SK-N-SH treated with all-trans-retinoic acid at 6 μM for 48 hours (cell line): ENCODE results near the gene F8.

Experiments
- BACH2 ChIP-seq: fragments of 250-450 bp; sonication (Bioruptor Pico); IDR thresholded peaks from 2 replicates; pipeline ENCODE4 v1.9.0; 2021; ENCODE audit warnings: mild to moderate bottlenecking, borderline replicate concordance
- CSRNP3 ChIP-seq: fragments of 250-450 bp; sonication (Bioruptor Pico); IDR thresholded peaks from 2 replicates; pipeline ENCODE4 v1.5.1; 2021; ENCODE audit warnings: mild to moderate bottlenecking, moderate library complexity
- GLIS3 ChIP-seq: fragments of 250-450 bp; sonication (Bioruptor Pico); IDR thresholded peaks from 2 replicates; pipeline ENCODE4 v1.5.0; 2020; ENCODE audit warnings: mild to moderate bottlenecking, moderate library complexity
- ISL1 ChIP-seq: fragments of 250-450 bp; sonication (Bioruptor Pico); IDR thresholded peaks from 2 replicates; pipeline ENCODE4 v2.1.2; 2022; ENCODE audit warnings: mild to moderate bottlenecking, moderate library complexity
- OSR1 ChIP-seq: fragments of 250-450 bp; sonication (Bioruptor Pico); IDR thresholded peaks from 2 replicates; pipeline ENCODE4 v1.8.0; 2022; ENCODE audit warnings: moderate library complexity, mild to moderate bottlenecking, inconsistent platforms
- PATZ1 ChIP-seq: fragments of 250-450 bp; sonication (Bioruptor Pico); IDR thresholded peaks from 2 replicates; pipeline ENCODE4 v1.8.0; 2020; ENCODE audit warnings: mild to moderate bottlenecking, moderate library complexity, borderline replicate concordance
- POU6F1 ChIP-seq: fragments of 250-450 bp; sonication (Bioruptor Pico); IDR thresholded peaks from 2 replicates; pipeline ENCODE4 v1.8.0; 2021; ENCODE audit warnings: low read depth, mild to moderate bottlenecking, moderate library complexity, borderline replicate concordance
- RARB ChIP-seq: fragments of 250-450 bp; sonication (Bioruptor Pico); IDR thresholded peaks from 2 replicates; pipeline ENCODE4 v1.8.0; 2021; ENCODE audit warnings: mild to moderate bottlenecking, moderate library complexity
- SNAI2 ChIP-seq: fragments of 250-450 bp; sonication (Bioruptor Pico); IDR thresholded peaks from 2 replicates; pipeline ENCODE4 v1.5.0; 2020; ENCODE audit warnings: mild to moderate bottlenecking, moderate library complexity
- TCF4 ChIP-seq: fragments of 250-450 bp; sonication (Bioruptor Pico); IDR thresholded peaks from 2 replicates; pipeline ENCODE4 v1.8.0; 2021; ENCODE audit warnings: mild to moderate bottlenecking, moderate library complexity, borderline replicate concordance
- TOX ChIP-seq: fragments of 250-450 bp; sonication (Bioruptor Pico); IDR thresholded peaks from 2 replicates; pipeline ENCODE4 v1.8.0; 2021; ENCODE audit warnings: mild to moderate bottlenecking, moderate library complexity, borderline replicate concordance
- ZFP3 ChIP-seq: fragments of 250-450 bp; sonication (Bioruptor Pico); IDR thresholded peaks from 2 replicates; pipeline ENCODE4 v1.5.0; 2020; ENCODE audit warnings: mild to moderate bottlenecking, moderate library complexity
- ZFP30 ChIP-seq: fragments of 450-650 bp; formaldehyde crosslinking; IDR thresholded peaks from 2 replicates; pipeline ENCODE4 v1.5.0; 2022; ENCODE audit warnings: mild to moderate bottlenecking, moderate library complexity
- TF ChIP-seq, protein P1 (sequence below): fragments of 250-450 bp; sonication (Bioruptor Pico); IDR thresholded peaks from 2 replicates; pipeline ENCODE4 v1.5.1; 2020; ENCODE audit warnings: low read depth, mild to moderate bottlenecking, moderate library complexity

DNA sequence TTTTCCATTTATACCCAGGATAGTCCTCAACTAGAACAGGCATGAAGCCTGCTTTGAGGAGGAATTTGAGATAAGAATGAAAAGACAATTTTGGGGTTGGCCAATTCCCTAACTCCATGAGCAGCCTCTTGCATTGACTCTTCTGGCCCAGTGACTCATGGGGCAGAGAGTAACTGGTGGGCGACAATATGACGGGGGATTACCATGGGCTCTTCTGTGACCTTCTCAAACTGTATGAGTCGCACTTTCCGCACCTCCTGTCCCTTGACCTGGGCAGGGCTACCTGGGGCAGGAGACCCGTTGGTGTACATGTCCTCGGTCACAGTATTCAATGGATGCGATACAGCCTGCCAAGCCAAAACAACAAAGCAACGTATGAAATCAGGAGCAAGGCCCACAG is 230.6 kb downstream of the F8 start:
- TF ChIP-seq RARB (CRISPR knock-in tag) (no peak), OSR1 (CRISPR knock-in tag) (no peak), GLIS3 (CRISPR knock-in tag) (no peak), TOX (no peak), PATZ1 (CRISPR knock-in tag) (no peak), TCF4 (CRISPR knock-in tag) (no peak), ZFP3 (CRISPR knock-in tag) (no peak), SNAI2 (CRISPR knock-in tag) (no peak), ISL1 (CRISPR knock-in tag) (no peak), POU6F1 (CRISPR knock-in tag) (no peak), ZFP30 (CRISPR knock-in tag) (no peak), BACH2 (CRISPR knock-in tag) (no peak), CSRNP3 (CRISPR knock-in tag) (no peak)
- TF ChIP-seq, protein P1, sequence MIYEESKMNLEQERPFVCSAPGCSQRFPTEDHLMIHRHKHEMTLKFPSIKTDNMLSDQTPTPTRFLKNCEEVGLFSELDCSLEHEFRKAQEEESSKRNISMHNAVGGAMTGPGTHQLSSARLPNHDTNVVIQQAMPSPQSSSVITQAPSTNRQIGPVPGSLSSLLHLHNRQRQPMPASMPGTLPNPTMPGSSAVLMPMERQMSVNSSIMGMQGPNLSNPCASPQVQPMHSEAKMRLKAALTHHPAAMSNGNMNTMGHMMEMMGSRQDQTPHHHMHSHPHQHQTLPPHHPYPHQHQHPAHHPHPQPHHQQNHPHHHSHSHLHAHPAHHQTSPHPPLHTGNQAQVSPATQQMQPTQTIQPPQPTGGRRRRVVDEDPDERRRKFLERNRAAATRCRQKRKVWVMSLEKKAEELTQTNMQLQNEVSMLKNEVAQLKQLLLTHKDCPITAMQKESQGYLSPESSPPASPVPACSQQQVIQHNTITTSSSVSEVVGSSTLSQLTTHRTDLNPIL = no peak
